Esophagus muscularis mucosa (tissue), 4 donors: ENCODE results near the gene ADAMTS17.

Experiments used
- CTCF ChIP-seq, 3 experiments: fragments of 200-600 bp in 2 of 3; fragments of 450-650 bp in 1 of 3; sonication (generic) in 2 of 3; IDR thresholded peaks; one replicate each; pipeline ENCODE4 v1.5.1; 2017 to 2019; ENCODE audit warnings: antibody characterized with exemption in 3 of 3, mild to moderate bottlenecking in 2 of 3, moderate library complexity in 1 of 3
- EP300 ChIP-seq: sonication (generic); formaldehyde crosslinking; IDR thresholded peaks from one replicate; pipeline ENCODE4 v1.6.1; 2017; ENCODE audit warnings: antibody characterized with exemption
- POLR2A ChIP-seq: fragments of 450-650 bp; IDR thresholded peaks from one replicate; pipeline ENCODE4 v1.6.1; 2017; ENCODE audit warnings: antibody characterized with exemption, moderate library complexity, mild to moderate bottlenecking, low read depth

DNA sequence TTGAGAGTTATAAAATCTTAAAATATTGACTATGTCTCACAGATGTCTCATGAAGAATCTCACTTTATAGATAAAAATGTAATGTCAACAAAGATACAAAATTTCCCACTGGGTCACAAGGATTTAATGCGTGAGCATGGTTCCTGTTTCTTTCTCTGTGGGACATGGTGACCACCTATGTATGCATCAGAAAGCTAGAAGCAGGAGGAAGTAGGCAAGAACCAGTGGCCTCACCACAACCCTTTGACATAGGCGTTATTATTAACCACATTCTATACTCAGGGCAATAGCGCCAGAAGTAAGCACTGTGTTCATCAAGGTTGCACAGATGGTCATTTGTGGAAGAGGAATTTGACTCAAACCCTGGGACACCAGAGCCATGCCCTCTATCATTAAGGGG, 11.7 kb upstream of the ADAMTS17 start:
- TF ChIP-seq CTCF (IDR thresholded peaks at IDR 0.05) (no peak), EP300 (no peak), POLR2A (no peak)
